ENCODE measurements around the gene ECT2L. TPM values are rescaled to one million over a fixed set of nuclear protein-coding genes. Genes with fewer than 3 reads are reported as not detected.
A peak's percentile ranks its signal among the peaks of the same experiment; 100 is the strongest.

ECT2L gene
- total RNA-seq, 1 donor from 2014 or later = not detected

GRCh38 chr6:138796771-138797170 is 884 bp downstream of the ECT2L start:
- Histone ChIP-seq H3K4me1 (no peaks in the 10 kb centered on the region), H3K27me3 (no peaks in the 10 kb centered on the region), H3K36me3 (peaks cover 6% of the 10 kb centered on the region), H3K4me3 (peak overlapping the region; percentile 34), H3K27ac (no peak overlapping the region), H3K9me3 (no peaks in the 10 kb centered on the region)
- ATAC-seq (no peak), DNase-seq (no peak)
- intact Hi-C loops (cut with DNase I) = no loop called here
- TF ChIP-seq CTCF (IDR thresholded peaks at IDR 0.05) = no peak

DNA sequence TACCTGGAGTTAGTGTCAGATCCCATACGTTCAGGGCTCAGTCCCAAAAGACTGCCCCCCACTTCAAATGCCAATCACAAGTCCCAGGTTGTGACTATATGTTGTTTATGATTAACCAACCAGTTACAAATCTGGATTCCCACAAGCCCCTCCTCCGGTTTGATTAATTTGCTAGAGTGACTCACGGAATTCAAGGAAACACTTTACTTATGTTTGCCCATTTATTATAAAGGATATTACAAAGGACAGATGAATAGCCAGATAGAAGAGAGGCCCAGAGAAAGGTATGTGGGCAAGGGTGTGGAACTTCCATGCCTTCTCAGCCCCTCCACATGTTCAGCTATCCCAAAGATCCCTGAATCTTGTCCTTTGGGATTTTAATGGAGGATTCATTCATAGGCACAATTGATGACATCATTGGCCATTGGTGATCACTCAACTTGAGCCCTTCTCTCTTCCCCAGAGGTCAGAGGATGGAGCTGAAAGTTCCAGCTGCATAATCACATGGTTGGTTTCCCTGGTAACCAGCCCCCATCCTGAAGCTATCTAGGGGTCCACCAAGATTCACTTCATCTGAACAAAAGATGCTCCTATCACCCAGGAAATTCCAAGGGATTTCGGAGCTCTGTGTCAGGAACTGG is 2.0 kb downstream of the ECT2L start:
- Histone ChIP-seq H3K9me3 (no peaks in the 10 kb centered on the region), H3K27ac (no peak overlapping the region), H3K36me3 (no peaks in the 10 kb centered on the region), H3K4me1 (no peaks in the 10 kb centered on the region), H3K27me3 (no peaks in the 10 kb centered on the region), H3K4me3 (no peak overlapping the region)
- ATAC-seq = no peak
- TF ChIP-seq CTCF (IDR thresholded peaks at IDR 0.05) = no peak
- no peak for DNase-seq
- intact Hi-C loops (cut with DNase I) = no loop called here

GRCh38 chr6:138800377-138801150 is 4.7 kb downstream of the ECT2L start:
- intact Hi-C loops (cut with DNase I) = no loop called here
- Histone ChIP-seq H3K27me3 (no peaks in the 10 kb centered on the region), H3K9me3 (no peaks in the 10 kb centered on the region), H3K36me3 (no peaks in the 10 kb centered on the region), H3K4me1 (no peaks in the 10 kb centered on the region), H3K27ac (no peak overlapping the region), H3K4me3 (no peak overlapping the region)
- no peak for ATAC-seq
- no peak for TF ChIP-seq CTCF (IDR thresholded peaks at IDR 0.05)
- no peak for DNase-seq

DNA sequence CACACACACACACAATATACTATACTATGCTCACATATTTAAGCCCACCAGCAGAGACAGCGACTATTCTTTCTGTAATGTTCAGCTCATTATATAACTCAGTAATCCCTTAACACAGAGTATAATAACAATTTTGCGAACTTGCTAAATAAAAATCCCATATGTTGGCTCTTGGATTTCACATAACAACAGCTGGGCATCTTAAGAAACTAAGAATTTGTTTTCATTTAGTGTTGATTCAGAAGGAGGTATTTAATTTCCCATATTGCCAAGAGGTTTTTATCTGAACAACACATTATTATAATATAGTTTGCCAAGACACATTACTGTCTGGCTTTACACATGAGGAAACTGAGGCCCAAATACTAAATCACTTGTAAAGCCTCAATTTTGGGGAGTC is 7.4 kb downstream of the ECT2L start:
- H3K4me1 ChIP-seq = no peaks in the 10 kb centered on the region
- no peak for TF ChIP-seq CTCF (IDR thresholded peaks at IDR 0.05)
- H3K9me3 ChIP-seq = no peaks in the 10 kb centered on the region
- intact Hi-C loops (cut with DNase I) = no loop called here
- ATAC-seq (no peak), DNase-seq (no peak)
- H3K4me3 ChIP-seq = no peak overlapping the region
- no peak overlapping the region for H3K27ac ChIP-seq
- H3K27me3 ChIP-seq = no peaks in the 10 kb centered on the region
- H3K36me3 ChIP-seq = no peaks in the 10 kb centered on the region

- intact Hi-C loops (cut with DNase I) = no loop called here
- TF ChIP-seq CTCF (IDR thresholded peaks at IDR 0.05) = no peak
- no peaks in the 10 kb centered on the region for H3K4me1 ChIP-seq
- no peak overlapping the region for H3K4me3 ChIP-seq
- no peaks in the 10 kb centered on the region for H3K36me3 ChIP-seq
- ATAC-seq = no peak
- H3K27ac ChIP-seq = no peak overlapping the region
- no peak for DNase-seq
- H3K27me3 ChIP-seq = no peaks in the 10 kb centered on the region
- no peaks in the 10 kb centered on the region for H3K9me3 ChIP-seq
Observed at GRCh38 chr6:138803861-138804260, 8.0 kb downstream of the ECT2L start.

Measured in upper lobe of right lung (tissue), 1 donor.